Loucy (cell line): Measurements from ENCODE around the gene DBN1.

Experiments
- H2AFZ ChIP-seq: fragments of 200-600 bp; sonication (generic); 2 replicates; pipeline ENCODE4 v1.6.0; 2016; ENCODE audit warnings: antibody characterized with exemption, mild to moderate bottlenecking, low read length, moderate library complexity
- H3F3A ChIP-seq: fragments of 200-600 bp; 2 replicates; pipeline ENCODE4 v1.6.0; 2016; ENCODE audit warnings: antibody characterized with exemption, low read depth, mild to moderate bottlenecking
- H3K27me3 ChIP-seq: fragments of 200-600 bp; sonication (generic); 2 replicates; pipeline ENCODE4 v1.6.1; 2014; ENCODE audit warnings: low read length, mild to moderate bottlenecking; ENCODE audit not compliant: insufficient read depth, poor library complexity, severe bottlenecking
- H3K36me3 ChIP-seq: fragments of 200-600 bp; sonication (generic); 2 replicates; pipeline ENCODE4 v1.6.1; 2016; ENCODE audit warnings: low read length; ENCODE audit not compliant: insufficient read depth
- H3K4me1 ChIP-seq: fragments of 200-600 bp; sonication (generic); 2 replicates; pipeline ENCODE4 v1.5.1; 2014; ENCODE audit warnings: low read length, mild to moderate bottlenecking; ENCODE audit not compliant: insufficient read depth, poor library complexity, severe bottlenecking
- H3K4me2 ChIP-seq: fragments of 200-600 bp; sonication (generic); 2 replicates; pipeline ENCODE4 v1.6.0; 2014; ENCODE audit warnings: antibody characterized with exemption, low read length, low read depth, mild to moderate bottlenecking; ENCODE audit not compliant: poor library complexity, severe bottlenecking
- H3K4me3 ChIP-seq: fragments of 200-600 bp; sonication (generic); 2 replicates; pipeline ENCODE4 v1.5.1; 2014; ENCODE audit warnings: low read length, mild to moderate bottlenecking, mixed read lengths; ENCODE audit not compliant: poor library complexity, severe bottlenecking
- H3K79me2 ChIP-seq: fragments of 200-600 bp; sonication (generic); 2 replicates; pipeline ENCODE4 v1.6.1; 2014; ENCODE audit warnings: low read length; ENCODE audit not compliant: insufficient read depth
- H3K9ac ChIP-seq: fragments of 200-600 bp; sonication (generic); 2 replicates; pipeline ENCODE4 v1.6.0; 2014; ENCODE audit warnings: mild to moderate bottlenecking, low read depth, low read length, moderate library complexity; ENCODE audit not compliant: poor library complexity, severe bottlenecking
- H3K9me2 ChIP-seq: fragments of 200-600 bp; sonication (generic); replicated peaks from 2 replicates; pipeline ENCODE4 v1.6.1; 2016; ENCODE audit warnings: low read depth, low read length, mixed read lengths
- H3K9me3 ChIP-seq: fragments of 200-600 bp; sonication (generic); 2 replicates; pipeline ENCODE4 v1.6.1; 2014; ENCODE audit warnings: mild to moderate bottlenecking, antibody characterized with exemption, low read length, low read depth; ENCODE audit not compliant: insufficient read depth
- H4K20me1 ChIP-seq: fragments of 200-600 bp; sonication (generic); 2 replicates; pipeline ENCODE4 v1.6.0; 2014; ENCODE audit warnings: antibody characterized with exemption, low read length, mild to moderate bottlenecking; ENCODE audit not compliant: insufficient read depth, poor library complexity, severe bottlenecking
- CTCF ChIP-seq: fragments of 200-600 bp; sonication (generic); conservative IDR thresholded peaks from 2 replicates; pipeline ENCODE4 v1.5.1; 2014; ENCODE audit warnings: mild to moderate bottlenecking, antibody characterized with exemption, low read length
- EZH2phosphoT487 ChIP-seq: fragments of 200-600 bp; IDR thresholded peaks from 2 replicates; pipeline ENCODE4 v1.6.1; 2018; ENCODE audit warnings: antibody characterized with exemption, mild to moderate bottlenecking, moderate library complexity, borderline replicate concordance

DBN1 gene

GRCh38 chr5:177414481-177414880 is 59.0 kb downstream of the DBN1 start:
- TF ChIP-seq EZH2phosphoT487 (no peak), CTCF (no peak)
- Histone ChIP-seq H3K9me2 (no peaks in the 10 kb centered on the region), H3K9ac (no peak overlapping the region), H3K4me1 (peaks cover 8% of the 10 kb centered on the region), H3K4me3 (no peak overlapping the region), H3K79me2 (no peaks in the 10 kb centered on the region), H3K36me3 (no peaks in the 10 kb centered on the region), H4K20me1 (no peaks in the 10 kb centered on the region), H3K9me3 (no peaks in the 10 kb centered on the region), H3F3A (no peaks in the 10 kb centered on the region), H3K4me2 (no peak overlapping the region), H2AFZ (no peak overlapping the region), H3K27me3 (no peaks in the 10 kb centered on the region)

- Histone ChIP-seq H2AFZ (no peak overlapping the region), H3K4me2 (no peak overlapping the region)
Observed at GRCh38 chr5:177412603-177413233, 60.7 kb downstream of the DBN1 start.

GRCh38 chr5:177410575-177410974 is 62.9 kb downstream of the DBN1 start:
- no peaks in the 10 kb centered on the region for H3K9me3 ChIP-seq
- H3K79me2 ChIP-seq = no peaks in the 10 kb centered on the region
- TF ChIP-seq CTCF (no peak), EZH2phosphoT487 (no peak)
- H2AFZ ChIP-seq = no peak overlapping the region
- no peaks in the 10 kb centered on the region for H4K20me1 ChIP-seq
- H3K9me2 ChIP-seq = no peaks in the 10 kb centered on the region
- no peak overlapping the region for H3K4me3 ChIP-seq
- no peak overlapping the region for H3K9ac ChIP-seq
- peaks cover 18% of the 10 kb centered on the region for H3K4me1 ChIP-seq
- no peaks in the 10 kb centered on the region for H3F3A ChIP-seq
- no peaks in the 10 kb centered on the region for H3K36me3 ChIP-seq
- H3K4me2 ChIP-seq = peak overlapping the region; percentile 24
- no peaks in the 10 kb centered on the region for H3K27me3 ChIP-seq

More at GRCh38 chr5:177412603-177413233, 60.7 kb downstream of the DBN1 start:
- Histone ChIP-seq H3F3A (no peaks in the 10 kb centered on the region), H3K4me3 (no peak overlapping the region), H4K20me1 (no peaks in the 10 kb centered on the region), H3K9me3 (no peaks in the 10 kb centered on the region), H3K27me3 (no peaks in the 10 kb centered on the region), H3K79me2 (no peaks in the 10 kb centered on the region), H3K36me3 (no peaks in the 10 kb centered on the region), H3K4me1 (peaks cover 8% of the 10 kb centered on the region), H3K9me2 (no peaks in the 10 kb centered on the region), H3K9ac (no peak overlapping the region)
- TF ChIP-seq CTCF = no peak
- TF ChIP-seq EZH2phosphoT487 = no peak
